ENCODE results near the gene TP53I3.
"Not testable (repeated sequence)": the region's sequence is repeated elsewhere in the genome, so short reads cannot be mapped to it uniquely, and the experiment has no call there.

The TP53I3 gene

DNA sequence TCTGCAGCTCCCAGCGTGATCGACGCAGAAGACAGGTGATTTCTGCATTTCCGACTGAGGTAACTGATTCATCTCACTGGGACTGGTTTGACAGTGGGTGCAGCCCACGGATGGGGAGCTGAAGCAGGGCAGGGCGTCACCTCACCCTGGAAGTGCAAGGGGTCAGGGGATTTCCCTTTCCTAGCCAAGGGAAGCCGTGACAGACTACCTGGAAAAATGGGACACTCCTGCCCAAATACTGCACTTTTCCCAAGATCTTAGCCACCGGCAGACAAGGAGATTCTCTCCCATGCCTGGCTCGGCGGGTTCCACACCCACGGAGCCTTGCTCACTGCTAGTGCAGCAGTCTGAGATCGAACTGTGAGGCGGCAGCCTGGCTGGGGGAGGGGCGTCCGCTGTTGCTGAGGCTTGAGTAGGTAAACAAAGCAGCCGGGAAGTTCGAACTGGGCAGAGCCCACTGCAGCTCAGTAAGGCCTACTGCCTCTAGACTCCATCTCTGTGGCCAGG lies 10.6 kb upstream of the TP53I3 start:
- DNase-seq: not testable (repeated sequence)

DNA sequence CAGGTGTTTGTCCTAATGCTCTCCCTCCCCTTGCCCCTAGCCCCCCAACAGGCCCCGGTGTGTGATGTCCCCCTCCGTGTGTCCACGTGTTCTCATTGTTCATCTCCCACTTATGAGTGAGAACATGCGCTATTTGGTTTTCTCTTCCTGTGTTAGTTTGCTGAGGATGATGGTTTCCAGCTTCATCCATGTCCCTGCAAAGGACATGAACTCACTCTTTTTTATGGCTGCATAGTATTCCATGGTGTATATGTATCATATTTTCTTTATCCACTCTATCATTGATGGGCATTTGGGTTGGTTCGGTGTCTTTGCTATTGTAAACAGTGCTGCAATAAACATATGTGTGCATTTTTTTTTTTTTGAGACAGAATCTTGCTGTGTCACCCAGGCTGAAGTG lies 8.6 kb upstream of the TP53I3 start:
- not testable (repeated sequence) for DNase-seq

DNA sequence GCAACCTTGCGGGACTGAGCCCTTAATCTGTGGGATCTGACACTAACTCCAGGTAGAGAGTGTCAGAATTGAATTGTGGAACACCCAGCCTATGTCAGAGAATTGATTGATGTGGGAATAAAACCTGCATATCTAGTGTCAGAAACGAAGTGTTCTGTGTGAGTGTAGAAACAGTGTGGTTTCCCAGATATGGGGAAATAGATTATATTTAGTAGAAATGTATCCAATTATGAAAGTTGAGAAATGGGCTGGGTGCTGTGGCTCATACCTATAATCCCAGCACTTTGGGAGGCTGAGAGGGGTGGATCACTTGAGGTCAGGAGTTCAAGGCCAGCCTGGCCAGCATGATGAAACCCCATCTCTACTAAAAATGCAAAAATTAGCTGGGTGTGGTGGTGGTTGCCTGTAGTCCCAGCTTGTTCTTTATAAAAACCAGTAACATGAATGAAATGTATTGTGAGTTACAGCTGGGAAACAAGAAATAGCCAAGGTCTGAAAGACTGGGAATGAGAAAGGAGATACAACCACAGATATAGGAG lies 4.3 kb upstream of the TP53I3 start:
- no peak for DNase-seq

DNA sequence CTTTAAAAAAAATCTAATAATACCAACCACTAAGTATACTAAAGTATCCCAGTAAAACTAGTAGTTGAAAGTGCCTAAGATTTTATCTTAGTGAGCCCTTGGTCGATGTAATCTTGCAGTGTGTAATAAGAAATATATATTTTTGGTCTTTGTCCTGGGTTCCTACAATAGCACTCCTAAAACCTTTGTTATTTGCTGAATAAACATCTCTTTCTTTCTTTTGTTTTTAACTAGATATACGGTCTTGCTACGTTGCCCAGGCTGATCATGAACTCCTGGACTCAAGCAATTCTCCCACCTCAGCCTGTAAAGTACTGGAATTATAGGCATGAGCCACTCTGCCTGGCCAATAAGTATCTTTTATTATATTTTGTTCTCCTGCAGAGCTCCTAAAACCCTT lies 2.4 kb upstream of the TP53I3 start:
- no peak for DNase-seq

DNA sequence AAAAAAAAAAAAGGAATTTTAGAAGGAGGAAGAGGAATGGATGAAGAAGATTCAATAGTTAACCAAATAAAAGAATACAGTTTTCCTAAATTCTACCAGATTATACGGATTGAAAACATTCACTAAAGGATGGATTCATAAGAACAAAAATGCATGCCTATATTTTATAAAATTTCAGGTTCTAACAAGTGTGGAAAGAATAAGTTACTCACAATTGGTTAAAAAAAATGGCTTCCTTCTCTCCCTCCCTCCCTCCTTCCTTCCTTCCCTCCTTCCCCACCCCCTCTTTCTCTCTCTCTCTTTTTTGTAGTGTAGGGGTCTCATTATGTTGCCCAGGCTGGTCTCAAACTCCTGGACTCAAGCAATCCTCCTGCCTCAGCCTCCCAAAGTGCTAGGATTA lies 1.6 kb upstream of the TP53I3 start:
- DNase-seq: no peak

DNA sequence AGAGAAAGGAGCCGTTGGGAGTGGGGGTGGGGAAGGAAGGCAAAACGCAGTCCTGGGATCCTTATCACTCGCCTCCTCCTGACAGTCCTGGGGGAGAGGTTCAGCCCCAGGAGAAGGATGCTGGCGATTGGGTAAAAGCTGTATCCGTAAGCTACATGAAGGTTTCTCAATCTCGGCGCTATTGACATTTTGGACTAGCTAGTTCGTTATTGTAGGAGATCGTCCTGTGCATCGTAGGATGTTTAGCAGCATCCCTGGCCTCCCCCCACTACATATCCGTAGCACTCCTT lies 511 bp upstream of the TP53I3 start:
- no peak for DNase-seq

DNA sequence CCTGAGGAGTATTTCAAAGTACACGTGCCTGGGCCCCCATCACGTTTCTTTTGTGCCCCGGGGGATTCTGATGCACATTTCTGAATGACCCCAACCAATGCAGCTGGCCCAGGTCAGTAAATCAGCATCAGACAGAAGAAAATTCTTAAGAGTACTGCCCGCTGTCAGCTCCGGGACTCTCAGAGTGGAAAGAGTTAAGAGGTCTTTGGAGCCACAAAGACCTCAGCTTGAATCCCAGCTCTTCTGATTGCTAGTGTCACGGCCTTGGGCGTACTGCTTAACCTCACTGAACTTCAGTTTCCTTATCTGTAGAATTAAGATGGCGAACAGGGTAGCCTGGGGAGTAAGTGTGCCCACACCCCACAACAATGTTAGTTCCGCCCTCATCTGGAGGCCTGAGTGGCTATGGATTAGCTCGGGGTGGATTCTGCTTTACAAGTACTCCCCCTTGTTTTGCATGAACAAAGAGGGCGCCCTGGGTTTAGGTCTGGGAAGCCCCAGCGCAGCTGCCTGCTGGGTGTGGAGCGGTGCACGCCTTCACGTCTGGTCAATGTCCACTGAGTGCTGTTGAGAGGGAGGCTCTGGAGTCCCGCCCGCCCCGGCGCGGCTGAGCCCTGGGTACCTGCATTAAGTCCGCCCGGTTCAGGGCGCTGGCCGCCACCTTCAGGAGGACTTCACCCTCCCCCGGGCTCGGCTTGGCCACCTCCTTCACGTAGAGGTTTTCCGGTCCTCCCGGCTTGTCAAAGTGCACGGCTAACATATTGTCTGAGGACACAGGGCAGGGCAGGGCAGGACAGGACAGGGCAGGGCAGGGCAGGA lies 858 bp downstream of the TP53I3 start:
- DNase-seq: peak; percentile 61

DNA sequence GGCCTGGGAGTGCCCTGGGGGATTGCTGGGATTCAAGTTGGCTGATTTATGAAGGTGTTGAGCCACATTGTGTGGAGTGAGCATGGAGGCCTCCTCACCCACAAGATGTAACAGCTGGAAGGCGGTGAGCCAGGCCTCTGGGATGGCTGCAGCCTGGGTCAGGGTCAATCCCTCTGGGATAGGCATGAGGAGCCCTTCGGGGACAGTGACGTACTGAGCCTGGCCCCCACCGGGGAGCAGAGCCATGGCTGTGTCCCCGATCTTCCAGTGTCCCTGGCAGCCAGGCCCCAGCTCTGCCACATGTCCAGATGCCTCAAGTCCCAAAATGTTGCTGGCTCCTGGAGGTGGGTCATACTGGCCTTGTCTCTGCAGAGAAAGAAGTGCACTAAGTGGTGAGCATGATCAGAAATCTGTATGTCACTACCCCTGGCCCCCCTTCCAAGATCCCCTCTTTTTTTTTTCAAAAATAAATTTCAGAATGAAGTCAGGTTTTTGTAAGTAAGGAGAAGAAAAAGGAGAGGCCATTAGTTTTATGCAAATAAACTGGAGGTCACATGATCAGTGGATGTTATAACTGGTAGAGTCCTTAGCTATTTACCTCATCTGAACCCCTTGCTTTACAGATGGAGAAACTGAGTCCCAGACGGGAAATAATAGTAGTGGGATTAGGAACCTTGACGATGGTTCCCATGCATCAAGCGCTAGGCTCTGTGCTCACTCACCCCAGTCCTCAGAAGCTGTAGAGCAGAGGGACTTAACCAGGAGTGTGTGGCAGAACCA lies 1.7 kb downstream of the TP53I3 start:
- DNase-seq: no peak

DNA sequence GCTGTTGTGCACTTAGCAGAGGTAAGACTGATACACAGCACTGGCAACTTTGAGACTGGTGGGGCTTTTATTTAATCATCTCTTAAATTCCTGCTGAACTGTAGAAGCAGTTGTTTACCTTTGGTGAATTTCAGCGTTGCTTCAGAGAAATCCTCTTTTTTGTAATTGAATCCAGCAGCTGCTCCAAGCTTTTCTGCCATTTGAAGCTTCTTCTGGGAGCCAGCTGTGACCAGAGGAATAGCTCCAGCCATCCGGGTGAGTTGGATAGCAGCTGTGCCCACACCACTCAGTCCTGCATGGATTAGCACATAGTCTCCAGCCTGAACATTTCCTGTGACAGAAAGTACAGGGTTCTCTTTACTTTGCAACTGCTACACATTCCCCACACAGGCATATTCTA lies 3.9 kb downstream of the TP53I3 start:
- no peak for DNase-seq

DNA sequence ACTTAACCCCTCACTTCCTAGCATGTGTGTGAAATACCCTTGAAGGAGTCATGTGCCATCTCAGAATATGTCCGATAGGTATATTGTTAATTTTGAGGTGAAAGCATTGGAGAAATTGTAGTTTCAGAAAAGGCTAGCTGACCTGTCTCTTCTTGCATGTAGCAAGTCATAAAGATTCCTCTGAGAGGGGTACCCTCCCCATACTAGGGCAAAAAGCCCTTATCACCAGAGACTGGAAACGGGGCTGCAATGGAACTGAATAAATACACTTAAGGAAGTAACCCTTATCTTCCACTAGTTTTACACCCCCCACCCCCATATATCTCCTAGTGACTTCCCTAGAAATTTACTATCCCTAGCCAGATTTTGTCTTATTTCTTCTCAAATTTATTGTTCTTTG lies 6.8 kb downstream of the TP53I3 start:
- no peak for DNase-seq

DNA sequence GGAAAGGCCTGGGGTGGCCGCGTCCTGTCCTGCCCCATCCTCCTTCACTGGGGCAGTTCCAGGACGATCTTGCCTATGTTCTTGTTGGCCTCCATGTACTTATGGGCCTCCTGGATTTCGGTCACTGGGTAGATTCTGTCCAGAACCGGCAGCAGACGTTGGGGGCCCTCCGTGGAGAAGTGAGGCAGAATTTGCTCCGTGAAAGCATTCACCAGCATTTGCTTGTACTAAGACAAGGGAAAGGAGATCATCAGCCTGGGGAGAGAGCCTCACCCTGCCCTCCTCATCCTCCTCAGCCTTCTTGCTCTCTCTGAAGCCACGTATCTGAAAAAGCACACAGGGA lies 7.1 kb downstream of the TP53I3 start:
- DNase-seq: no peak

DNA sequence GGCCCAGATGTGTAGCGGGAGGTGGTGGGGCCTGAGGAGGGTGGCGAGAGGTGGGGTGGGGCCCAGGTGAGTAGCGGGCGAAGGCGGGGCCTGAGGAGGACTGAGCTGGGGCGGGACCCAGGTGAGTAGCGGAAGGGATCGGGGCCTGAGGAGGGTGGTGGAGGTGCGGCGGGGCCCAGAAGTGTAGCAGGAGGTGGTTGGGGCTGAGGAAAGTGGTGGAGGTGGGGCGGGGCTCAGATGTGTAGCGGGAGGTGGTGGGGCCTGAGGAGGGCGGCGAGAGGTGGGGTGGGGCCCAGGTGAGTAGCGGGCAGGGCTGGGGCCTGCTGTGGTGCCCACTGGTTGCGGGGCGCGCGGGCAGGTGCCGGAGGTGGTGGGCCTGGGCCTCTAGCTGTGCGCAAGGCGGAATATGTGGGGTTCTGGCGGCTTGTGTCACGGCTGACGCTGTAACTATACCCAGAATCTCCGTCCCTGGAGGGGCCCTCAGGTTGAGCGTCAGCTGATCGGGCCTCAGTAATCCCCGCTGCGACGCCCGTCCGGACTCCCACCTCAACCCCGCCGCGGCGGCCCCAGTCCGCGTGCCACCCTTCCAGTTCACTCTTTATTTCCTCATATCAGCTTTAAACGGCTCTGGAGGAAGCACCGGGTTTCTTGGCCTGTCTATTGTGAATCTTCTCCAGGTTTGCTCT lies 7.6 kb downstream of the TP53I3 start:
- no peak for DNase-seq

DNA sequence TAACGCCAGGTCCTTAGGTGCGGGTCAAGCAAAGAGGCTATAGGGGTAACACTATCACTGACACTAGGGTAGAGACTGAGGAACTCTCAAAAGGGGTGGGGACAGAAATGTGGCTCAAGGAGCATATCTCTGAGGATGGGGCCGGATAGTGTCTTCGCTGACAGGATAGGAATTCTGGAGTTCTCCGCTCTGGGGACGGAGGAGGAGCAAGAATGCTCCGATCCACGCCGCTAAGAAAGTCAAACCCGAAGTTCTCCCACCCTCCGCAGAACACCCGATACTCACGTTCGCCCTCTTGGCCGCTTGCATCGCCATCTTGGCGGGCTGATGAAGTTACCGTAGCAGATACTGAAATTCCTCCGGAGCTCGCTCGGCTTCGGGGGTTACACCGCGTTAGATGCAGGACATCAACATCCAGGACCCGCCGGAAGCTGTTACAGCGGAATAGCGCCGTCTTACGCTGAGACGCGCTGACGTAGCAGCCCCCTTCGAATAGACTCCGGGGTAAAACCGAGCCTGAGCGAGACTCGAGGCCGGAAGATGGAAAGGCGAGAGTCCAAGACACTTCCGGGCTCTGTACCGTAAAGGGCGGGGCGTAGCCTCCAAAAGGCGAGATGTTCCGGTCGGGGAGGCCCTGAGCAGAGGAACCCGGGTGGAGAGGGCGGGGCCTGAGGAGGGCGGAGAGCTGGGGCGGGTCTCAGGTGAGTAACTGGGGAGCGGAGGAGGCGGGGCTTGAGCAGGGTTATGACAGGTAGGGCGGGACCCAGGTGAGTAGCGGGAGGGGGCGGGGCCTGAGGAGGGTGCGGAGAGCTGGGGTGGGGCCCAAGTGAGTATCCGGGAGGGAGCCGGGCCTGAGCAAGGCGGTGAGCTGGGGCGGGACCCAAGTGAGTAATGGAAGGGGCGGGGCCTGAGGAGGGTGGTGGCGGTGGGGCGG lies 8.5 kb downstream of the TP53I3 start, which contains the start of gene SF3B6:
Gene SF3B6 (minus strand): TSS at position 412 of the 934 bp plus-strand sequence. CDS start 97 bp downstream, at position 315.
- peak; percentile 35 for DNase-seq

DNA sequence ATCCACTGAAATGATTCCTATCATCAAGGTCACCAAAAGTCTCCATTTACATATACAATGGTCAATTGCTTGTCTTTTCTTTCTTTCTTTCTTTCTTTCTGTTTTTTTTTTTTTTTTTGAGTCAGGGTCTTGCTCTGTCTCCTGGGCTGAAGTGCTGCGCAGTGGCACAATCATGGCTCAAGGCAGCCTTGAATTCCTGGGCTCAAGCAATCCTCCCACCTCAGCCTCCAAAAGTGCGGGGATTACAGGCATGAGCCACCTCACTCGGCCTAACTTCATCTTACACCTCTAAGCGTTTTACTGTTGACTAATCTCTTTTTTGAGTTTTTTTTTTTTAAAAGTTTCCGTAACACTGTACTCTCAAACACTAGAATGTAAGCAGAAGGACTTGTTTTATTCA lies 9.4 kb downstream of the TP53I3 start:
- DNase-seq: no peak

DNA sequence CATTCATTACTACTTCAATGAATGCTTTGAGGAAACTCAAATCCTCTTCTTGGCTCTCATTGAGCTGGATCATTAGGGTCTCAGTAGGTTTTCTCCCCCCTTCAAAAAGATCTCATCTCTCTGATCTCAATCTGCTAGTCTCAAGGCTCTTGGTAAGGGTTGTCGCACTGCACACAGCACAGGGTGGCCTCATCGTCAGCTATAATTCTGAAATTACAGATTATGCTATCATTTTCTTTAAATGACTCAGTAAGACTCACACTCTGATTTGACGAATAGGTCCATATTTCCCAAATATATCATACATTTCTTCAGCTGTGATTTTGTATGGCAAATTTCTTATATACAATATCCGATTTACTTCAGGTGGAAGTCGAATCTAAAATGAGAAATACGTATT lies 10.8 kb downstream of the TP53I3 start:
- no peak for DNase-seq

DNA sequence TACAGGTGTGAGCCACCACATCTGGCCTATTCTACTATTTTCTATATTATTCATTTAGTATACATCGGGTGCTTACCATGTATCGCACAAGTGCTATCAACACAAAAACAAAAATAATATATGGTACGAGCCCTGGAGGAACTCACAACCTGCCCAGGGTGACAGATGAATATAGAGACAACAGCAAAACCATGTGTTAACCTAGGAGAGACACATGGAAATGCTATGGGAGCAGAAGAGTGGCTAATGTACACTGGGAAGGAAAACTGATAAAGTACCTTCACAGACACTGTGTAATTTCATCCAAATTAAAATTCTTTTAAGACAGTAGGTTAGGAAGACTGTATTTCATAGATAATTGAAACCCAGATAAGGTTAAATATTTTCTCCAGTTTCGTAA lies 12.4 kb downstream of the TP53I3 start:
- DNase-seq: no peak

DNA sequence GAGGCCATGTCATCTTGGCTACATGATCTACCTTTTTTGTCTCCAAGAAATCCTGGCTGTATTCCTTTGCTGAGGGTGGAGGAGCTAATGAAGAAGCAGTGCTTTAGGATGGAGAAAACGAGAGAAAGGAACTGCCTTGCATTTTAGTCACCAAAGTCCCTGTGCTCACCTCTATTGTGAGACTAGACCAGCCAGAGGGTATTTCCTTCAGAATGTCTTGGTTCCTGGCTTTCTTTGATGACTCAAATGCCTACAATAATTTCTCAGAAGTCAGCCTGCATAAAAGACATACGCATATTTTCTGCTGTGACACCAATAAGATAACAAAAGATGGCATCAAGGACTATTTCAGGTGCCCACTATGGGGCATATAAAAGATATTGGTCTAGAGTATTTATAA lies 19.3 kb downstream of the TP53I3 start:
- DNase-seq: no peak

DNA sequence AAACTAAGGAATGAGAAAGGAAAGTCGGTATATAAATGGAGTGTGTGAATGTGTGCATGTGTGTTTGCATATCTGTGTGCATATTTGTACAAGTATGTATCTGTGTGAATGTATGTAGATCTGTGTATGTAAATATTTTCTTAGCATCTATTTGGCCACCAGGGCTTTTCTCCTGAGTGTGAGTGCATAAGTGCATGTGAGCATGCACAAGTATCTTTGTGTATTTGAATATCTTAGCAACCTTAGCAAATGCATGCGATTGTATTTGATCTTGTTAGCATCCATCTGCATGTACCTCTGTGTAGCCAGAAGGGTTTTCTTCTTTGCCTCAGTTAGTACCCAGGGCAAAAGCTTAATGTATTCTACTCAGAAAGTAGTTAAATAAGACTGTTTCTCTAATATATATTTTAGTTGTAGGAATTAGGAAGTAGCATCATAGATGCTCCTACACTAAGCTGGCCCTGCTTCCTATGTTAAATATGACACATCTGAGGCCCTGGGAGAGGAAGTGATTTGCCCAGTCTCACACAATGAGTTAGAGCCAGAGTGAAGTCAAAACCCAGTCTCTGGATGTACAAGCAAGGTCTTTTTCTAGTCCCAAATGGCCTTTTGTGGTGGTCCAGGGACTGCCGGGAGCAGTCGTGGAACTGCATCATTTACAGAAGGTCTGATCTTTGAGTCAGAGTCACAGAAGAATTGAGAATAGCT lies 25.9 kb downstream of the TP53I3 start:
- no peak for DNase-seq

DNA sequence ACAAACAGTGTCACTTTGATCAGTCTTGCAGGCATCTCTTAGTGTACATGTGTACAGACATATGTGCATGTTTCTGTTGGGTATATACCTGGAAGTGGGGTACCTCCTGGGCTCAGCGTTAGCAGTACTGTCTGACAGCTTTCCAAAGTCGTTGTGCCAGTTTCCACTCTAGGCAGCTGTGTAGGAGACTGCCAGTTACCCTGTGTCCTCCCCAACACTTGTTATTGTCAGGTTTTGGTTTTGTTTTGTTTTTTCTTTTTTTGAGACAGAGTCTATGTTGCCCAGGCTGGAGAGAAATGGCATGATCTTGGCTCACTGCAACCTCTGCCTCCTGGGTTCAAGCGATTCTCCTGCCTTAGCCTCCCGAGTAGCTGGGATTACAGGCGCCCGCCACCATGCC lies 28.9 kb downstream of the TP53I3 start:
- DNase-seq: no peak

DNA sequence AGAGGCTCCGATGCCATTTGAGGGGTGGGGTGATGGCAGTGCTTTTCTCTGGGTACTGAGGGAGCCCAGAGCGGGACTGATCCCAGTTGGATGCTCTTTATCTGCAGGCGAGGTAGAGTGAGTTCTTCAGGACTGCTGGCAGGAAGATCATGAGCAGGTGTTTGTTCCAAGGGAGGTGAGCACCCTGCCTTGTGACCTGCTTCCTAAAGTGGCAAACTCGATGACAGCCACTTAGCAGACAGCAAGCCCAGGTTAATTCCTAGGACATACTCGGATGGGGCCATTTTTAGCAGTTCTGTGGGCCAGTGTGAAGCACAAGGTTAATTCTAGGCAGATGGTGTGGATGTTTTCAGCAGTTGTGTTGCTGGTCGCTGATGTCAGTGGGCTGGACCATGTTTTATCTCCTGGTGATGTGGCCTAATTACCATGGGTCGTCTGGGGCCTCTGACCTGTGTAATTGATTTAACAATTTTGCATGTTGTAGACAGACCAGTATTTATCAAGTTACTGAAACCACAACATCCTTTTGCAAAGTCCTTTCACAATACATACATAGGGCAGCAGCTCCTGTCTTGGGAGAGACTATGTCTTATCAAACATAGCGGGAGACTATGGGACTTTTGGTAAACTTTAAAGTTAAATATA lies 30.1 kb downstream of the TP53I3 start:
- DNase-seq: no peak

DNA sequence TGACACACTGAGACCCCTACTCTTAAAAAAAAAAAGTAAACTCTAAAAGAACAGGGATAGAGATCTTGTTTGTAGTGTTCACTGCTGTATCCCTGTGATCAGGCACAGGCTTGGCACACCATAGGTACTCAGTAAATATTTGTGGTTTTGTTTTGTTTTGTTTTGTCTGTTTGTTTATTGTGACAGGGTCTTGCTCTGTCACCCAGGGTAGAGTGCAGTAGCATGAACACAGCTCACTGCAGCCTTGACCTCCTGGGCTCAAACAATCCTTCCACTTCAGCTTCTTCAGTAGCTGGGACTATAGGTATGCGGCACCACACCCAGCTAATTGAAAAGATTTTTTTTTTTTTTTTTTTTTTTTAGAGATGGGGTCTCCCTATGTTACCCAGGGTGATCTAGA lies 31.7 kb downstream of the TP53I3 start:
- no peak for DNase-seq
